Measurements from ENCODE around the gene ATG16L1.

Gene ATG16L1

DNA sequence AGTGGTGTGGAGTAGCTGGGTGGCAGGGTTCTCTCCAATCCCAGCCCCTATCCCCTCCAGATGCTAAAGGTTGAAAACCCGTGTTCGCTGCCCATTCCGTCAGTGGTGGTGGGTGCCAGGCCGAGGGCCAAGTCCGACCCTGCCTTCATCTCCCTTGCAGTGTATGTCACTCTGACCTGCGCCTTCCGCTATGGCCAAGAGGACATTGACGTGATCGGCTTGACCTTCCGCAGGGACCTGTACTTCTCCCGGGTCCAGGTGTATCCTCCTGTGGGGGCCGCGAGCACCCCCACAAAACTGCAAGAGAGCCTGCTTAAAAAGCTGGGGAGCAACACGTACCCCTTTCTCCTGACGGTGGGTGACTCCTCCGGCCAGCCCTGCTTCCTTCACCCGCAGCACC lies 69.0 kb downstream of the ATG16L1 start:
- H3K27ac ChIP-seq = no peak overlapping the region
- no peak for TF ChIP-seq ZFX (IDR thresholded peaks at IDR 0.05; ENCODE audit: borderline replicate concordance)
- TF ChIP-seq, protein P1, sequence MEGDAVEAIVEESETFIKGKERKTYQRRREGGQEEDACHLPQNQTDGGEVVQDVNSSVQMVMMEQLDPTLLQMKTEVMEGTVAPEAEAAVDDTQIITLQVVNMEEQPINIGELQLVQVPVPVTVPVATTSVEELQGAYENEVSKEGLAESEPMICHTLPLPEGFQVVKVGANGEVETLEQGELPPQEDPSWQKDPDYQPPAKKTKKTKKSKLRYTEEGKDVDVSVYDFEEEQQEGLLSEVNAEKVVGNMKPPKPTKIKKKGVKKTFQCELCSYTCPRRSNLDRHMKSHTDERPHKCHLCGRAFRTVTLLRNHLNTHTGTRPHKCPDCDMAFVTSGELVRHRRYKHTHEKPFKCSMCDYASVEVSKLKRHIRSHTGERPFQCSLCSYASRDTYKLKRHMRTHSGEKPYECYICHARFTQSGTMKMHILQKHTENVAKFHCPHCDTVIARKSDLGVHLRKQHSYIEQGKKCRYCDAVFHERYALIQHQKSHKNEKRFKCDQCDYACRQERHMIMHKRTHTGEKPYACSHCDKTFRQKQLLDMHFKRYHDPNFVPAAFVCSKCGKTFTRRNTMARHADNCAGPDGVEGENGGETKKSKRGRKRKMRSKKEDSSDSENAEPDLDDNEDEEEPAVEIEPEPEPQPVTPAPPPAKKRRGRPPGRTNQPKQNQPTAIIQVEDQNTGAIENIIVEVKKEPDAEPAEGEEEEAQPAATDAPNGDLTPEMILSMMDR (IDR thresholded peaks at IDR 0.05) = no peak

DNA sequence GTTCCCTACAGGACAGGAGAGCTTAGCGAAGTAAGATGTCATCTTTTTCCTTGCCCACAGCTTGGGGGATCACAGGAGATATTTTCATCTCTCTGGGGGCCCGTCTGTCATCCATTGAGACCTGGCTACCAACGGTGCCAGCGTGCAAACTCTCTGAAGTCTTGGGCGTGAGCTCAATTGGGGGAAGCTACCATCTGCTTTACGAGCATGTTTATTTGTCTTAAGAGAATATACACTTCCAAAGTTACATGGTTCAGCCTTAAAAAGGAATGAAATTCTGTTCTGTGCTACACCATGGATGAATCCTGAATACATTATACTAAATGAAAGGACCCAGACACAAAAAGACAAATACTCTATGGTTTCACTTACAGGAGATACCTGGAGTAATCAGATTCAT lies 69.7 kb downstream of the ATG16L1 start:
- no peak for TF ChIP-seq ZFX (IDR thresholded peaks at IDR 0.05; ENCODE audit: borderline replicate concordance)
- TF ChIP-seq, protein P1 (IDR thresholded peaks at IDR 0.05) = no peak
- no peak overlapping the region for H3K27ac ChIP-seq

DNA sequence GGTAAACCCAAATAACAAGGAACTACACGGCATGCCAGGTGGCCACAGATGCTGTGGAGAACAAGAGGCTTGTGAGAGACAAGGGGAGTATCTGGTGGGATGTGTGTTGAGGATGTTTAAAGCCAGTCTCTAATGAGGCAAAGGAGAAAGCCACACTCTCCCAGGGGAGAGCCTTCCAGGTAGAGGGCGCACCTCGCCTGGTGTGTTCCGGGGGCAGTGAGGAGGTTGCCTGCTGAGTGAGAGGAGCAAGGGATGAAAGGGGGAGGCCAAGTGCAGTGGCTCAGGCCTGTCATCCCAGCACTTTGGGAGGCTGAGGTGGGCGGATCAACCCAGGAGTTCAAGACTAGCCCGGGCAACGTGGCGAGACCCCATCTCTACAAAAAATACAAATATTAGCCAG lies 72.4 kb downstream of the ATG16L1 start:
- TF ChIP-seq, protein P1 (IDR thresholded peaks at IDR 0.05) = no peak
- no peak for TF ChIP-seq ZFX (IDR thresholded peaks at IDR 0.05; ENCODE audit: borderline replicate concordance)
- no peak overlapping the region for H3K27ac ChIP-seq

DNA sequence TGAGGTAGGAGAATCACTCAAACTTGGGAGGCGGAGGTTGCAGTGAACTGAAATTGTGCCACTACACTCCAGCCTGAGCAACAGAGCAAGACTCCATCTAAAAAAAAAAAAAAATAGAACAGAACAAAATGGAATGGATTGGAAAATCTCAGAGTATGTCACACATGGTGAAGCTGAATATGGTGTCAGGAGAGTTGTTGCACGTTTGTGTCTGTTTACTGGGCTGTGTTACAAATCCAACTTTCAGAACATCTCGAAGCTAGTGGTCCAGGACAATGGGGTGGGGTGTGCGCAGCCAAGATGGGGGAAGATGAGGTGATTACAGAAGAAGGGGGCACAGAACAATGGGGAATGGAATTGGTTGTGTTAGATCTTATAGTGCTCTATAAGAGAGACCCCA lies 73.8 kb downstream of the ATG16L1 start:
- no peak overlapping the region for H3K27ac ChIP-seq
- TF ChIP-seq, protein P1 (IDR thresholded peaks at IDR 0.05) = no peak
- TF ChIP-seq ZFX (IDR thresholded peaks at IDR 0.05; ENCODE audit: borderline replicate concordance) = no peak

DNA sequence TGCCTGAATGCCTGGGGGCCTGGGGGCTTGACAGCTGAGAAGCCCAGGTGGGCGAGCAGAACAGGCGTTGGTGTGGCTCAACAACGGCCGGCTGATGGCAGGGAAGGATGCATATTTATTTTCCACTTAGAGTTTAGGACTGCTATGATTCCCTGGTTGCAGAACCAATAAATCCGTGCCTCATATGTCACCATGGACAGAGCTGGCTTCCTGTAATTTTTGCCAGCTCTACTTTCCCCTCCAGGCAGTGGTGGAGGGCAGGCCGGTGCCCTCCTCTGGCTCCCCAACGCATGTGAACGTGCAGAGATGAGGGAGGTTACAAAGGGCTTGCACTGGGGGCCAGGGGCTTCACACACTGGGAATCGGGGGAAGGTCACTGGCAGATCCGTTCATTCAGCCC lies 74.3 kb downstream of the ATG16L1 start:
- H3K27ac ChIP-seq = no peak overlapping the region
- TF ChIP-seq, protein P1 (IDR thresholded peaks at IDR 0.05) = no peak
- TF ChIP-seq ZFX (IDR thresholded peaks at IDR 0.05; ENCODE audit: borderline replicate concordance) = no peak

DNA sequence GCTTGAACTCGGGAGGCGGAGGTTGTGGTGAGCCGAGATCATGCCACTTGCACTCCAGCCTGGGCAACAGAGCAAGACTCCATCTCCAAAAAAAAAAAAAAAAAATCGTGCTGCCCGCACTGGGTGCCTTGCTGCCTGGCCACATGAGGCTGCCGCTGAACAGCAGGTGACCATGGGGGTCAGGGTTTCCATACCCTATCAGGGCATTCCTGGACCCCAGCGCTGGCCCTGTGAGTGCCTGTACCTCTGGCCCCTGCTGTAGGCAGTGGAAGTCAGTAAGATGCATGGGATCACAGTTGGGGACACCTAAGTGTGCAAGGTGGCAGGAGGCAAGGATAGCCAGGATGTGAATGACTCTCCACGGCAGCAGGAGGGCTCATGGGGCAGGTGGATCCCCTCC lies 75.0 kb downstream of the ATG16L1 start:
- H3K27ac ChIP-seq = no peak overlapping the region
- TF ChIP-seq, protein P1 (IDR thresholded peaks at IDR 0.05) = no peak
- no peak for TF ChIP-seq ZFX (IDR thresholded peaks at IDR 0.05; ENCODE audit: borderline replicate concordance)

DNA sequence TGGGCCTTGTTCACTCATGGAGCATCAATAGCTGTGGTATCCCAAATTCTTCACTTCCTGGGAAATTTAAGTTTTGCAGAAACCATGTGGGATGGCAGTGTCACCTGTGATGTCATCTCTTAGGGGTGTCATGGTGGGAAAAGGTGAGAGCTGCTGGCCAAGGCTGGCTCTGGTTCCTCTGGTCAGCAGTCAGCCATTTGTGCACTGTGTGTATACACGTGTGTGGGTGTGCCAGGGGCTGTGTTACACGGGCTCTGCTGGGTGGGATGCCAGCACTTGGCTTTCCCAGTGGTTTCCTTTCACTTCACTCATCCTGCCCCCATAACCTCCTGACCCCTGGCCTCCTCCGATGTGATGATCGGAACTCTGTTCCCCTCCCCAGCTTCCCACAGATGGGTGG lies 77.4 kb downstream of the ATG16L1 start:
- H3K27ac ChIP-seq = no peak overlapping the region
- no peak for TF ChIP-seq ZFX (IDR thresholded peaks at IDR 0.05; ENCODE audit: borderline replicate concordance)
- TF ChIP-seq, protein P1 (IDR thresholded peaks at IDR 0.05) = no peak
